IMR-90 (cell line): ENCODE data around the gene BICD2.

ENCODE experiments used
- BHLHE40 ChIP-seq: fragments of 150-350 bp; IDR thresholded peaks from 2 replicates; pipeline ENCODE4 v1.6.1; 2016; ENCODE audit warnings: mild to moderate bottlenecking, low read depth, low read length
- CEBPB ChIP-seq: IDR thresholded peaks from 2 replicates; pipeline ENCODE4 v1.6.1; 2012; ENCODE audit warnings: low read depth, low read length, improper control_type of control experiment
- CTCF ChIP-seq: conservative IDR thresholded peaks from 2 replicates; pipeline ENCODE4 v1.5.1; 2012; ENCODE audit warnings: mild to moderate bottlenecking, low read depth, low read length, improper control_type of control experiment
- ELK1 ChIP-seq: fragments of 150-350 bp; IDR thresholded peaks from 2 replicates; pipeline ENCODE4 v1.6.1; 2016; ENCODE audit warnings: low read depth, mild to moderate bottlenecking, low read length, moderate library complexity, borderline replicate concordance
- FOS ChIP-seq: fragments of 150-350 bp; IDR thresholded peaks from 2 replicates; pipeline ENCODE4 v1.6.1; 2016; ENCODE audit warnings: low read depth, low read length
- MAFK ChIP-seq: IDR thresholded peaks from 2 replicates; pipeline ENCODE4 v1.6.1; 2012; ENCODE audit warnings: low read depth, low read length, improper control_type of control experiment
- MXI1 ChIP-seq: IDR thresholded peaks from 2 replicates; pipeline ENCODE4 v1.6.1; 2012; ENCODE audit warnings: low read depth, mild to moderate bottlenecking, low read length, moderate library complexity, borderline replicate concordance
- NFE2L2 ChIP-seq: fragments of 150-350 bp; IDR thresholded peaks from 2 replicates; pipeline ENCODE4 v1.6.1; 2016; ENCODE audit warnings: low read depth, mild to moderate bottlenecking, low read length
- POLR2A ChIP-seq: IDR thresholded peaks from 2 replicates; pipeline ENCODE4 v1.6.1; 2012; ENCODE audit warnings: mild to moderate bottlenecking, low read depth, low read length
- RAD21 ChIP-seq: IDR thresholded peaks from 2 replicates; pipeline ENCODE4 v1.6.1; 2012; ENCODE audit warnings: low read length, improper control_type of control experiment
- RCOR1 ChIP-seq: IDR thresholded peaks from 2 replicates; pipeline ENCODE4 v1.6.1; 2012; ENCODE audit warnings: mild to moderate bottlenecking, low read length, improper control_type of control experiment; ENCODE audit not compliant: insufficient replicate concordance
- RFX5 ChIP-seq: IDR thresholded peaks from 2 replicates; pipeline ENCODE4 v1.8.0; 2012; ENCODE audit warnings: low read depth, mild to moderate bottlenecking, low read length, moderate library complexity
- SMC3 ChIP-seq: fragments of 150-350 bp; IDR thresholded peaks from 2 replicates; pipeline ENCODE4 v1.6.1; 2016; ENCODE audit warnings: low read depth, mild to moderate bottlenecking, antibody characterized with exemption, low read length, moderate library complexity
- USF2 ChIP-seq: fragments of 150-350 bp; IDR thresholded peaks from 2 replicates; pipeline ENCODE4 v1.6.1; 2017; ENCODE audit warnings: mild to moderate bottlenecking, antibody characterized with exemption, low read length, low read depth

- TF ChIP-seq POLR2A, result no peak
- no peak for TF ChIP-seq CEBPB
- no peak for TF ChIP-seq MAFK
- TF ChIP-seq CTCF, result no peak
- TF ChIP-seq MXI1, result no peak
- TF ChIP-seq RFX5, result no peak
- no peak for TF ChIP-seq BHLHE40
- TF ChIP-seq ELK1, result no peak
- no peak for TF ChIP-seq NFE2L2
- TF ChIP-seq RAD21, result no peak
- TF ChIP-seq USF2, result no peak
- no peak for TF ChIP-seq SMC3
- no peak for TF ChIP-seq FOS
- TF ChIP-seq RCOR1, result no peak
Observed at GRCh38 chr9:92739346-92739970, 25.2 kb downstream of the BICD2 start.
